HepG2 (cell line): ENCODE results near the gene RECQL5. TPM values are rescaled to one million over a fixed set of nuclear protein-coding genes. Genes with fewer than 3 reads are reported as not detected.

Source experiments
- ATAC-seq: fragments of 200-7000 bp; cut with Tn5 transposase; 3 replicates; pipeline ENCODE4 v1.9.1; 2020; ENCODE audit warnings: mild to moderate bottlenecking, moderate library complexity
- BruUV-seq: library from RNA; stranded (reverse); fragments of 400-500 nt; replicated peaks from 2 replicates; lab custom pipeline; 2021; lab: Mats Ljungman, UMichigan
- CTCF ChIA-PET: fragments of 300-600 bp; formaldehyde crosslinking; extraction: SDS; loops from one replicate; lab custom pipeline; 2021; ENCODE audit warnings: low total read pairs, inconsistent platforms, low intra/inter-chr PET ratio; lab: Yijun Ruan, JAX
- POLR2A ChIA-PET: fragments of 350-600 bp; sonication (Branson Sonifier 250); formaldehyde crosslinking; loops from one replicate; lab custom pipeline; 2020; ENCODE audit warnings: antibody characterized with exemption, inconsistent platforms; lab: Yijun Ruan, JAX
- DNase-seq: peaks from one replicate; pipeline ENCODE4 v3.0.0-alpha.2; 2015; ENCODE audit warnings: low spot score
- FAIRE-seq: peaks from 3 replicates; lab custom pipeline; 2011; peaks lifted over from hg19 to GRCh38; lab: Jason Lieb, UNC
- H2AFZ ChIP-seq: one replicate; pipeline ENCODE4 v1.6.1; 2011; ENCODE audit warnings: low read length, inconsistent platforms
- H3K27ac ChIP-seq: fragments of 300-600 bp; 3 replicates; pipeline ENCODE4 v1.8.0; 2011; ENCODE audit warnings: mixed run types, mild to moderate bottlenecking, mixed read lengths, low read length, inconsistent platforms; ENCODE audit not compliant: insufficient read depth; ENCODE audit errors: extremely low read length
- H3K27me3 ChIP-seq, 2 experiments: fragments of 200-600 bp in 1 of 2; 2 replicates in 1 of 2; 3 replicates in 1 of 2; pipeline versions ENCODE4 v1.6.0 to v1.8.0; 2011; ENCODE audit warnings: low read length in 2 of 2, mild to moderate bottlenecking in 2 of 2, moderate library complexity in 2 of 2, inconsistent platforms in 1 of 2; ENCODE audit not compliant: insufficient read depth in 2 of 2, control insufficient read depth in 1 of 2
- H3K36me3 ChIP-seq, 2 experiments: fragments of 200-600 bp in 1 of 2; replicated peaks in 1 of 2; 2 replicates in 1 of 2; 3 replicates in 1 of 2; pipeline versions ENCODE4 v1.5.1 to v1.8.0; 2011; ENCODE audit warnings: low read length in 2 of 2, inconsistent platforms in 1 of 2; ENCODE audit not compliant: insufficient read depth in 2 of 2, control insufficient read depth in 1 of 2
- H3K4me1 ChIP-seq: 2 replicates; pipeline ENCODE4 v1.5.1; 2012; ENCODE audit warnings: low read length, inconsistent platforms; ENCODE audit not compliant: insufficient read depth
- H3K4me2 ChIP-seq: 2 replicates; pipeline ENCODE4 v1.6.0; 2011; ENCODE audit warnings: low read depth, low read length, inconsistent platforms
- H3K4me3 ChIP-seq, 3 experiments: fragments of 200-600 bp in 1 of 3; sonication (generic), shearing (Covaris generic) in 1 of 3; replicated peaks in 1 of 3; 2 replicates each; pipeline ENCODE4 v1.5.1; 2011 to 2016; ENCODE audit warnings: low read length in 3 of 3, inconsistent platforms in 2 of 3, low read depth in 2 of 3, mild to moderate bottlenecking in 2 of 3, control low read depth in 1 of 3, mixed read lengths in 1 of 3; ENCODE audit not compliant: insufficient read depth in 1 of 3
- H3K79me2 ChIP-seq: one replicate; pipeline ENCODE4 v1.6.1; 2011; ENCODE audit warnings: low read length, inconsistent platforms; ENCODE audit not compliant: insufficient read depth
- H3K9ac ChIP-seq: 2 replicates; pipeline ENCODE4 v1.6.0; 2011; ENCODE audit warnings: mild to moderate bottlenecking, low read depth, low read length, inconsistent platforms; ENCODE audit not compliant: insufficient read depth
- H3K9me3 ChIP-seq: 2 replicates; pipeline ENCODE4 v1.5.1; 2012; ENCODE audit warnings: mild to moderate bottlenecking, low read length
- H4K20me1 ChIP-seq: 2 replicates; pipeline ENCODE4 v1.6.0; 2011; ENCODE audit warnings: inconsistent platforms, mild to moderate bottlenecking, low read length, moderate library complexity; ENCODE audit not compliant: insufficient read depth
- ELF1 ChIP-seq: sonication (generic); formaldehyde crosslinking; IDR thresholded peaks from 2 replicates; pipeline ENCODE4 v1.4.0; 2020; ENCODE audit warnings: missing genetic modification reagents
- ELF3 ChIP-seq: IDR thresholded peaks from 2 replicates; pipeline ENCODE4 v1.6.1; 2016; ENCODE audit warnings: missing genetic modification reagents, missing compliant biosample characterization
- HDAC1 ChIP-seq: sonication (generic); formaldehyde crosslinking; IDR thresholded peaks from 2 replicates; pipeline ENCODE4 v1.5.1; 2020; ENCODE audit warnings: mild to moderate bottlenecking, missing genetic modification reagents
- HNRNPL ChIP-seq: fragments of 200-400 bp; formaldehyde crosslinking; IDR thresholded peaks from 2 replicates; pipeline ENCODE4 v1.6.1; 2017; ENCODE audit warnings: mild to moderate bottlenecking, low read depth, low read length
- LCORL ChIP-seq, 2 experiments: fragments of 450-650 bp in 1 of 2; sonication (generic) in 1 of 2; formaldehyde crosslinking in 1 of 2; IDR thresholded peaks; 2 replicates each; pipeline versions ENCODE4 v1.5.0 to v1.6.1; 2017 to 2020; ENCODE audit warnings: antibody characterized with exemption in 1 of 2, missing genetic modification reagents in 1 of 2
- MIER3 ChIP-seq: IDR thresholded peaks from 2 replicates; pipeline ENCODE4 v1.6.1; 2016; ENCODE audit warnings: missing compliant biosample characterization, borderline replicate concordance
- SAP130 ChIP-seq: IDR thresholded peaks from 2 replicates; pipeline ENCODE4 v1.6.1; 2016; ENCODE audit warnings: low read depth
- TEAD3 ChIP-seq: optimal IDR thresholded peaks from 2 replicates; pipeline ENCODE3; 2016; ENCODE audit warnings: borderline replicate concordance
- TEF ChIP-seq: sonication (generic); formaldehyde crosslinking; IDR thresholded peaks from 2 replicates; pipeline ENCODE4 v1.5.0; 2020; ENCODE audit warnings: missing genetic modification reagents
- ZBTB49 ChIP-seq: sonication (generic); formaldehyde crosslinking; IDR thresholded peaks from 2 replicates; pipeline ENCODE4 v1.4.0; 2020; ENCODE audit warnings: missing genetic modification reagents, borderline replicate concordance
- ZNF101 ChIP-seq: sonication (generic); formaldehyde crosslinking; IDR thresholded peaks from 2 replicates; pipeline ENCODE4 v1.4.0; 2020; ENCODE audit warnings: mild to moderate bottlenecking, low read depth, missing genetic modification reagents, borderline replicate concordance
- ZNF256 ChIP-seq: sonication (generic); formaldehyde crosslinking; conservative IDR thresholded peaks from 2 replicates; pipeline ENCODE4 v1.4.0; 2020; ENCODE audit warnings: missing genetic modification reagents
- ZNF275 ChIP-seq: sonication (generic); formaldehyde crosslinking; IDR thresholded peaks from 2 replicates; pipeline ENCODE4 v1.8.0; 2022; ENCODE audit warnings: missing genetic modification reagents, mild to moderate bottlenecking, inconsistent platforms, borderline replicate concordance
- ZNF382 ChIP-seq: sonication (generic); formaldehyde crosslinking; IDR thresholded peaks from 2 replicates; pipeline ENCODE4 v1.5.0; 2020; ENCODE audit warnings: missing genetic modification reagents, mild to moderate bottlenecking, borderline replicate concordance
- ZNF460 ChIP-seq: sonication (generic); formaldehyde crosslinking; IDR thresholded peaks from 2 replicates; pipeline ENCODE4 v1.5.1; 2020; ENCODE audit warnings: missing genetic modification reagents, mild to moderate bottlenecking, borderline replicate concordance
- ZNF552 ChIP-seq: sonication (generic); formaldehyde crosslinking; IDR thresholded peaks from 2 replicates; pipeline ENCODE4 v1.9.0; 2022; ENCODE audit warnings: missing genetic modification reagents, mild to moderate bottlenecking, borderline replicate concordance
- WGBS: methylation state at CpG from one replicate; pipeline ENCODE4 v1.1.6; 2017; ENCODE audit warnings: low lambda C conversion rate; 5-methylcytosine and 5-hydroxymethylcytosine counted together
- in situ Hi-C: cut with HindIII; loops from 2 replicates; pipeline ENCODE4 v1.10.0; 2017; ENCODE audit warnings: low pct_unique_long_range_greater_than_20kb; ENCODE audit not compliant: extremely low pct_ligation_motif_present
- intact Hi-C: fragments of 100-400 bp; cut with micrococcal nuclease; formaldehyde crosslinking; loops from one replicate; pipeline ENCODE4 v1.10.0; 2022; ENCODE audit not compliant: unreplicated experiment
- polyA plus RNA-seq, 8 experiments: library from polyadenylated mRNA; depleted of rRNA in 3 of 8; stranded (reverse) in 7 of 8; unstranded in 1 of 8; fragments of >200 nt; fragmentation: Illumina TruSeq in 4 of 8; extraction: Trizol in 4 of 8; gene quantifications; 2 replicates each; pipeline versions ENCODE4 v1.2.1 to v1.2.3, GENCODE V29; 2011 to 2016; ENCODE audit warnings: low read depth in 4 of 8, missing spikeins in 1 of 8, mixed read lengths in 1 of 8; ENCODE audit not compliant: insufficient read depth in 1 of 8
- total RNA-seq, 5 experiments: library from RNA; depleted of rRNA; stranded (reverse); fragments of >200 nt; fragmentation: Illumina TruSeq; extraction: Trizol; gene quantifications; 2 replicates each; pipeline ENCODE4 v1.2.3, GENCODE V29; 2016; ENCODE audit warnings: low read depth in 1 of 5
- TF ChIP-seq, protein P1 (sequence below): sonication (generic); formaldehyde crosslinking; IDR thresholded peaks from 2 replicates; pipeline ENCODE4 v1.5.0; 2020; ENCODE audit warnings: mild to moderate bottlenecking, missing genetic modification reagents, borderline replicate concordance

Gene RECQL5
- total and polyA plus RNA-seq, 2 of the 13 experiments (the other 11 are each of a cell fraction or from before 2014, with no cell fraction given): 27.7 to 32.0 TPM

GRCh38 chr17:75617218-75617617 lies 49.7 kb downstream of the RECQL5 start:
- no peak overlapping the region for H3K4me3 ChIP-seq
- no peak for DNase-seq
- BruUV-seq: no TSS peak
- 66% methylated on average over 16 of the region's 16 CpGs for WGBS
- no peaks in the 10 kb centered on the region for H3K9me3 ChIP-seq
- intact Hi-C loops (no loop called here), in situ Hi-C loops (loop anchor here (10.0 kb wide), 1 partner anchor 138 kb away; no protein-coding TSS in a partner anchor)
- no peak overlapping the region for H3K27ac ChIP-seq
- ChIA-PET CTCF (no interaction called here), POLR2A (interaction anchor here (1.1 to 1.8 kb wide), 4 partner anchors 12 to 29 kb away, joined by 3 to 6 read pairs (median 4); partner anchors contain the start of gene SMIM5)
- H2AFZ ChIP-seq: no peak overlapping the region
- FAIRE-seq: no peak
- H3K36me3 ChIP-seq: no peaks in the 10 kb centered on the region
- no peaks in the 10 kb centered on the region for H4K20me1 ChIP-seq
- H3K79me2 ChIP-seq: no peaks in the 10 kb centered on the region
- no peaks in the 10 kb centered on the region for H3K27me3 ChIP-seq
- H3K4me2 ChIP-seq: no peak overlapping the region
- H3K9ac ChIP-seq: no peak overlapping the region
- H3K4me1 ChIP-seq: peaks cover 21% of the 10 kb centered on the region
- ATAC-seq: no peak
- TF ChIP-seq HNRNPL (peak; percentile 83), ZNF275 (no peak), ZNF382 (CRISPR knock-in tag) (no peak), ZNF552 (no peak), ZNF101 (CRISPR knock-in tag) (no peak), SAP130 (peak; percentile 74), HDAC1 (CRISPR knock-in tag) (no peak), ZNF256 (CRISPR knock-in tag) (no peak), ELF1 (CRISPR knock-in tag) (peak; percentile 68), TEF (CRISPR knock-in tag) (no peak), LCORL (IDR thresholded peaks at IDR 0.05) (no peak), LCORL (CRISPR knock-in tag; IDR thresholded peaks at IDR 0.05) (no peak), ELF3 (CRISPR knock-in tag) (peak; percentile 85), ZNF460 (CRISPR knock-in tag) (no peak), ZBTB49 (CRISPR knock-in tag) (no peak), MIER3 (no peak), TEAD3 (CRISPR knock-in tag) (peak; percentile 78)
- TF ChIP-seq, protein P1, sequence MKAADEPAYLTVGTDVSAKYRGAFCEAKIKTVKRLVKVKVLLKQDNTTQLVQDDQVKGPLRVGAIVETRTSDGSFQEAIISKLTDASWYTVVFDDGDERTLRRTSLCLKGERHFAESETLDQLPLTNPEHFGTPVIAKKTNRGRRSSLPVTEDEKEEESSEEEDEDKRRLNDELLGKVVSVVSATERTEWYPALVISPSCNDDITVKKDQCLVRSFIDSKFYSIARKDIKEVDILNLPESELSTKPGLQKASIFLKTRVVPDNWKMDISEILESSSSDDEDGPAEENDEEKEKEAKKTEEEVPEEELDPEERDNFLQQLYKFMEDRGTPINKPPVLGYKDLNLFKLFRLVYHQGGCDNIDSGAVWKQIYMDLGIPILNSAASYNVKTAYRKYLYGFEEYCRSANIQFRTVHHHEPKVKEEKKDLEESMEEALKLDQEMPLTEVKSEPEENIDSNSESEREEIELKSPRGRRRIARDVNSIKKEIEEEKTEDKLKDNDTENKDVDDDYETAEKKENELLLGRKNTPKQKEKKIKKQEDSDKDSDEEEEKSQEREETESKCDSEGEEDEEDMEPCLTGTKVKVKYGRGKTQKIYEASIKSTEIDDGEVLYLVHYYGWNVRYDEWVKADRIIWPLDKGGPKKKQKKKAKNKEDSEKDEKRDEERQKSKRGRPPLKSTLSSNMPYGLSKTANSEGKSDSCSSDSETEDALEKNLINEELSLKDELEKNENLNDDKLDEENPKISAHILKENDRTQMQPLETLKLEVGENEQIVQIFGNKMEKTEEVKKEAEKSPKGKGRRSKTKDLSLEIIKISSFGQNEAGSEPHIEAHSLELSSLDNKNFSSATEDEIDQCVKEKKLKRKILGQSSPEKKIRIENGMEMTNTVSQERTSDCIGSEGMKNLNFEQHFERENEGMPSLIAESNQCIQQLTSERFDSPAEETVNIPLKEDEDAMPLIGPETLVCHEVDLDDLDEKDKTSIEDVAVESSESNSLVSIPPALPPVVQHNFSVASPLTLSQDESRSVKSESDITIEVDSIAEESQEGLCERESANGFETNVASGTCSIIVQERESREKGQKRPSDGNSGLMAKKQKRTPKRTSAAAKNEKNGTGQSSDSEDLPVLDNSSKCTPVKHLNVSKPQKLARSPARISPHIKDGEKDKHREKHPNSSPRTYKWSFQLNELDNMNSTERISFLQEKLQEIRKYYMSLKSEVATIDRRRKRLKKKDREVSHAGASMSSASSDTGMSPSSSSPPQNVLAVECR (CRISPR knock-in tag): no peak
